Thyroid gland (tissue), 4 donors: ENCODE measurements around the gene PAPLN.

Source experiments
- POLR2A ChIP-seq, 2 donors: fragments of 450-650 bp; IDR thresholded peaks; one replicate each; pipeline ENCODE4 v1.6.1; 2017; ENCODE audit warnings: antibody characterized with exemption in 2 of 2, mild to moderate bottlenecking in 2 of 2, moderate library complexity in 1 of 2
- TF ChIP-seq, protein P1 (sequence below), 6 experiments: fragments of 200-600 bp in 3 of 6; fragments of 450-650 bp in 3 of 6; sonication (generic) in 3 of 6; IDR thresholded peaks; one replicate each; pipeline ENCODE4 v1.5.1; 2016 to 2019; ENCODE audit warnings: antibody characterized with exemption in 6 of 6, mild to moderate bottlenecking in 2 of 6, inconsistent platforms in 1 of 6, moderate library complexity in 1 of 6

DNA sequence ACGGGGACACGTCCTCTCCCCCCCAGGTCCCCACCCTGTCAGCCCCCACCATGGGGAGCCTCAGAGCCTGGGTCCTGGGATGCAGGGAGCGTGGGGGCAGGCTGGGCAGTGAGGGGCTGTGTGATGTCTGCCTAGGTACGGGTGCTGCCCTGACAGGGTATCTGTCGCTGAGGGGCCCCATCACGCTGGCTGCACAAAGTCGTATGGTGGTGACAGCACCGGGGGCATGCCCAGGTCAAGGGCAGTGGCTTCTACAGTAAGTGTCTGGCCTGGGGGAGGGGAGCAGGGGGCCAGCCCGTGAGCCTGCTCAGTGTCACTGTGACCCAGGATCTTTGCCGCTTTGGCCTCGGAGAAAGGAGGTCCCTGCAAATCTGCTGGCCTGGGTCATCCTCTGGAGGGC, 23.3 kb downstream of the PAPLN start:
- TF ChIP-seq POLR2A (IDR thresholded peaks at IDR 0.05): no peak
- TF ChIP-seq, protein P1, sequence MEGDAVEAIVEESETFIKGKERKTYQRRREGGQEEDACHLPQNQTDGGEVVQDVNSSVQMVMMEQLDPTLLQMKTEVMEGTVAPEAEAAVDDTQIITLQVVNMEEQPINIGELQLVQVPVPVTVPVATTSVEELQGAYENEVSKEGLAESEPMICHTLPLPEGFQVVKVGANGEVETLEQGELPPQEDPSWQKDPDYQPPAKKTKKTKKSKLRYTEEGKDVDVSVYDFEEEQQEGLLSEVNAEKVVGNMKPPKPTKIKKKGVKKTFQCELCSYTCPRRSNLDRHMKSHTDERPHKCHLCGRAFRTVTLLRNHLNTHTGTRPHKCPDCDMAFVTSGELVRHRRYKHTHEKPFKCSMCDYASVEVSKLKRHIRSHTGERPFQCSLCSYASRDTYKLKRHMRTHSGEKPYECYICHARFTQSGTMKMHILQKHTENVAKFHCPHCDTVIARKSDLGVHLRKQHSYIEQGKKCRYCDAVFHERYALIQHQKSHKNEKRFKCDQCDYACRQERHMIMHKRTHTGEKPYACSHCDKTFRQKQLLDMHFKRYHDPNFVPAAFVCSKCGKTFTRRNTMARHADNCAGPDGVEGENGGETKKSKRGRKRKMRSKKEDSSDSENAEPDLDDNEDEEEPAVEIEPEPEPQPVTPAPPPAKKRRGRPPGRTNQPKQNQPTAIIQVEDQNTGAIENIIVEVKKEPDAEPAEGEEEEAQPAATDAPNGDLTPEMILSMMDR (IDR thresholded peaks at IDR 0.05): no peak
